HUES64 (cell line): ENCODE measurements around the gene MN1.

Experiments
- H3K27ac ChIP-seq: 2 replicates; pipeline ENCODE4 v1.7.0; 2013; ENCODE audit warnings: low read depth, low read length, inconsistent platforms
- H3K27me3 ChIP-seq: 2 replicates; pipeline ENCODE4 v1.6.1; 2013; ENCODE audit warnings: mild to moderate bottlenecking, low read length; ENCODE audit not compliant: insufficient read depth
- H3K36me3 ChIP-seq: 2 replicates; pipeline ENCODE4 v1.6.1; 2013; ENCODE audit warnings: mild to moderate bottlenecking, low read length; ENCODE audit not compliant: insufficient read depth
- H3K4me1 ChIP-seq: 2 replicates; pipeline ENCODE4 v1.6.1; 2013; ENCODE audit warnings: mild to moderate bottlenecking, low read length, moderate library complexity; ENCODE audit not compliant: insufficient read depth
- H3K4me3 ChIP-seq: 2 replicates; pipeline ENCODE4 v1.5.1; 2013; ENCODE audit warnings: mild to moderate bottlenecking, low read length, moderate library complexity
- H3K9ac ChIP-seq: 2 replicates; pipeline ENCODE4 v1.6.1; 2013; ENCODE audit warnings: mild to moderate bottlenecking, low read depth, low read length
- H3K9me3 ChIP-seq: 2 replicates; pipeline ENCODE4 v1.6.1; 2013; ENCODE audit warnings: low read depth, low read length; ENCODE audit not compliant: insufficient read depth
- WGBS: fragments of 150-250, 120-280 bp; methylation state at CpG from one replicate; pipeline ENCODE4 v1.1.7; 2013; ENCODE audit warnings: missing lambda C conversion rate; 5-methylcytosine and 5-hydroxymethylcytosine counted together

The MN1 gene

DNA sequence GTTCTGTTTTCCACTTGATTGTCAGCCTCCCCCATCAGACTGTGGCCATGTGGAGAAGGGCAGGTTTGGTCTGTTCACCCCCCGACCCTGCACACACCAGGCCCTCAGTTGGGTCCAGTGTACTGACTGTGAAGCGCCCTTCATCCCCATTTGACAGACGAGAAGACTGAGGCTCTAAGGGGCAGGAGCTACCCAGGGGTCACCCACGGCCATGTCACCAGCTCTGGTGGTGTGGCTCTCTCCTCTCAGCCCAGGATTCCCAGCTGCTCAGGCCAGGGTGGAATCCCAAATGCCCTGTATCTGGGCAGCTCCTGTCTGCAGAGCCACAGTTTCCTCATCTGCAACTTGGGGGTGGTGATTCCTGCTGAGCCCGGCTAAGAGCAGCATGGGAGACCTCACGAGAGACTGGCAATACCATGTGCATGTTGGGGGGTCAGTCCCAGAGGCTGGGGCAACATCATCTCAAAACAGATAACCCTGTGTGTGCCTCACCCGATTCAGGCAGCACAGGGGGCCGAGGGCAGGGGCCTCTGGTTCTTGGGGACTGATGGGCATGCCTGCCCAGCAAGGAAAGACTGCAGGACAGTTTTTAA lies 46.6 kb downstream of the MN1 start:
- peaks cover 12% of the 10 kb centered on the region for H3K4me1 ChIP-seq
- no peak overlapping the region for H3K9ac ChIP-seq
- 92% methylated on average over 8 of the region's 8 CpGs for WGBS
- H3K9me3 ChIP-seq, result no peaks in the 10 kb centered on the region
- no peak overlapping the region for H3K4me3 ChIP-seq
- no peaks in the 10 kb centered on the region for H3K36me3 ChIP-seq
- H3K27me3 ChIP-seq, result no peaks in the 10 kb centered on the region
- H3K27ac ChIP-seq, result no peak overlapping the region

DNA sequence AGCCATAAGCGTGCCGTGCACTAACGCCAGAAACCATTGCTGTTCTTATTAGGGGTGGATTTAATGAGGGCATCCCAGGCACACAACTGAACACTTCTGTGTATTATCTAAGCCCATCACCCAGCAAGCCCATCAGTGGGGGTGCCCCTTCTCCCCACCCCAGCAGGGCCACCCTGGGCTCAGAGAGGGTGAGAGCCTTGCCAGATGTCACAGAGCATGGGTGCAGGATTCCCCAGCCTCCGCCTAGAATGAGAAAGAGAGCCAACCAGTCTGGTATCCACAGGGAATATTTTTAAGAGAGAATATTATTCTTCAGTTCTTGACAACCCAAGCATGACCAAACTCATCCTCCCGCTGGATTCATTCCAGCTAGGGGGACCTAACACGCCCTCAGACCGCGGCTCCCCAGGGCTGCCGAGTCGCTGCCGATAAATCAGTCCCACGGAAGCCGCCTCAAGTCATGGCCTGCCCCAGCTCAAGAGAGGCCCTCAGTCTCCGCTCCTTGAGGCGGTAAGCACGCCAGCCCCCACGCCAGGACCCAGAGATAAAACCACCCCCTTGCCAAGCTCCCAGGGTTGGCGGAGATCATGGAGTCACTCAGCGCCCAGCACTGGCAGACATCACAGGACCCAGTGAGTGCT lies 47.2 kb downstream of the MN1 start:
- H3K36me3 ChIP-seq, result no peaks in the 10 kb centered on the region
- no peaks in the 10 kb centered on the region for H3K9me3 ChIP-seq
- H3K9ac ChIP-seq, result no peak overlapping the region
- H3K4me1 ChIP-seq, result peaks cover 18% of the 10 kb centered on the region
- H3K4me3 ChIP-seq, result no peak overlapping the region
- H3K27ac ChIP-seq, result no peak overlapping the region
- H3K27me3 ChIP-seq, result no peaks in the 10 kb centered on the region; the same call in 1 of the 2 replicates
- WGBS, result 92% methylated on average over 18 of the region's 19 CpGs

DNA sequence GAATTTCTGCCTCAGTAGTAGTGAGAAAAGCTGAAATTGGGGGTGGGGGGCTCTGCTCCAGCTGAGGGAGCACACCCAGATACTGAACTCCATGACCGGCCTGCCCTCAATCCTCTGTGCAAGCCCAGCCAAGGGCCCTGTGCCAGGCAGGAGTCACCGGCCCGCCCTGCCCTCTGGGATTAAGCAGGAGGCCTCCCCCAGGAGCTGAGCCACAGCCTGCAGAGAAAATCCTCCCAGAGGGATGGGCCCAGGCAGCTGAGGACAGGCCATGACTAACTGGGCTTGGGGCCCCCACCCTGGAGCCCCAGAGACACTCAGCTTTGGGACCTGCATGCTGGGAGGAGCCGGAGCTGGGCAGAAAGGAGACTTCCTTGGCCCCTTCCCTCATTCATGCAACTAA lies 48.8 kb downstream of the MN1 start:
- Histone ChIP-seq H3K27me3 (no peaks in the 10 kb centered on the region; the same call in 1 of the 2 replicates), H3K27ac (no peak overlapping the region), H3K4me1 (peaks cover 31% of the 10 kb centered on the region), H3K4me3 (no peak overlapping the region), H3K36me3 (no peaks in the 10 kb centered on the region), H3K9ac (no peak overlapping the region), H3K9me3 (no peaks in the 10 kb centered on the region)
- WGBS, result 92% methylated on average over 4 of the region's 4 CpGs

DNA sequence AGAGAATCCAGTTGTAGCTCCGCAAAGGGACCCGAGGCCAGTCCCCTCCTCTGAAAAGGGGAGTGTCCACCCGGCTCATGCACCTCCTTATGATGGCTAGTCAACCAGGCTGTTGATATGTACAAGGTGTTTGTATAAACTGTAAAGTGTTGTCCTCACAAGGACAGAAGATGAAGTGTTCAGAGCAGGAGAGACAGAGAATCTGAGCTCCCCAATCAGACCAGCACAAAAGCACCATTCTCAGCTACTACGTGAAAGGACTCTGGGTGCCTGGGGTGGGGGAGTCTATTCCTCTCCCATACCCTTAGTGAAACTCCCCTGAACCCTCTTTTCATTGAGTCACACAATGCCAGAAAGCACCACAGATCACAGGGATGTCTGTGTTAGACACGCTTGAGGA lies 49.4 kb downstream of the MN1 start:
- H3K4me1 ChIP-seq, result peaks cover 36% of the 10 kb centered on the region
- 91% methylated on average over 4 of the region's 5 CpGs for WGBS
- H3K9me3 ChIP-seq, result no peaks in the 10 kb centered on the region
- no peak overlapping the region for H3K4me3 ChIP-seq
- no peaks in the 10 kb centered on the region for H3K36me3 ChIP-seq
- H3K27me3 ChIP-seq, result no peaks in the 10 kb centered on the region; the same call in 1 of the 2 replicates
- no peak overlapping the region for H3K27ac ChIP-seq
- no peak overlapping the region for H3K9ac ChIP-seq

DNA sequence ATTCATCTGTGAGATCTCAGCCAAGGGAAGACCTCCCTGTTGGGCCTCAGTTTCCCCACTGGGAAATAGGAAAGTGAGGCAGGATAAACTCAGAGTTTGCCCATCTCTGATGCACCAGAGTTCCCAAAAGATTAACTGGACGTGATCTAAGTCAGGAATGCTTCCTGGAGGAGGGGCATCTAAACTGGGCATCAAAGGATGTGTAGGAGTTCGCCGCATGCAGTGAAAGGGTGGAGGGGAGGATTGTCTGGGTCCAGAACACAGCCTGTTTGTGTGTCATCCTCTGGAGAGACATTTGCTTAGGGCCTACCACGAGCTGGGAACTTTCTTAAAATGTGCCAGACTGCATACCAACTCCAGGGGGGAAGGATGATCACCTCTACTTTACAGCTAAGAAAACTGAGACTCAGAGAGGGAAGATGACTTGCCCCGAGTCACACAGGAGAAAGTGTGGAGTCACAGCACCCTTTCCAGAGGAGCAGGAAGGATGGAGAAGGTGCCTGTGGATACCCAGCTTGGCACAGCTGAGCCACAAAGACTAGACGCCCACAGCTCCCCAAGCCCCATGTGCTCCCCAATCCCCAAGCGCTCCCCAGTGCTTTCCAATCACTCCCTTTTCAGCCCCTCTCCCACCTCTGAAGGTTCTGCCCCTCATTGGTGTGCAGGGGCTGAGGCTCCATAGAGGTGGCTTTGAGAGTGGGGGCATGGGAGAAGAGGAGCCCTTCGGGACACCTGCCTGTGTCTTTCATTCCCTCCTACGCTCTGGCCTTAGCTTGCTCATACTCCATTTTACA lies 50.1 kb downstream of the MN1 start:
- Histone ChIP-seq H3K9ac (no peak overlapping the region), H3K4me1 (peaks cover 37% of the 10 kb centered on the region), H3K4me3 (no peak overlapping the region), H3K36me3 (no peaks in the 10 kb centered on the region), H3K27me3 (no peaks in the 10 kb centered on the region; the same call in 1 of the 2 replicates), H3K27ac (no peak overlapping the region), H3K9me3 (no peaks in the 10 kb centered on the region)
- 80% methylated on average over 9 of the region's 9 CpGs for WGBS

DNA sequence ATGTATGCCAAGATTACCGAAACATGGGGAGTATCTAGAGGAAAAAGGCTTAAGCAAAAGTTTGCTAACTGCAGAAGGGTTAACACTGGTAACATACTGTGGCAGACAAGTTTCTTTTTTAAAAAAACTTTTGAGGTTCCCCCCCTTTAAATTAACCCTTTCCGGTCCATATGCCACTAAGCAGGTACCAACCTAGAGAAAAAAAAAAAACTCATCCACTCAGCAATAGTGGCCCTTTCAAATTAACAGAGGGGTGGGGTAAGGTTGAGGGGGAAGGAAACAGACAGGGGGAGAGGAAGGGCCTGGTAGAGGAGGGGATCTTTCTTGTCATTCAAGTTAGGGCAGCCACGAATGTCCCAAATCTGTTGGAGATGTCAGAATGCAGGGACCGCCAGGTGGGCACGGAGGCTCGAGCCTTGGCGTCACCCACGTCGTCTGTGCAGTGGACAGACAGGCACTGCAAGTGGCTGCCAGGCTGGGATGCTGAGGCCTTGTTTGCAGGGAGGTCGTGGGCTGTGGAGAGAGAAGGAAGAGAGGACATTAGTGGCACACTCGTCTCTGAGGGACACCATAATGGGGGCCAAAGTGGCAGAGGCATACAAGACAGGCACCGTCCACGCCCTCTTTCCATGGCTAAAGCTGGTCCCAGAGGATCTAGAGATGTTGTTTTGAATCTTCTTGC lies 50.8 kb downstream of the MN1 start:
- no peak overlapping the region for H3K9ac ChIP-seq
- no peaks in the 10 kb centered on the region; the same call in 1 of the 2 replicates for H3K27me3 ChIP-seq
- no peaks in the 10 kb centered on the region for H3K9me3 ChIP-seq
- peaks cover 37% of the 10 kb centered on the region for H3K4me1 ChIP-seq
- no peak overlapping the region for H3K4me3 ChIP-seq
- WGBS, result 80% methylated on average over 13 of the region's 13 CpGs
- H3K36me3 ChIP-seq, result no peaks in the 10 kb centered on the region
- no peak overlapping the region for H3K27ac ChIP-seq

DNA sequence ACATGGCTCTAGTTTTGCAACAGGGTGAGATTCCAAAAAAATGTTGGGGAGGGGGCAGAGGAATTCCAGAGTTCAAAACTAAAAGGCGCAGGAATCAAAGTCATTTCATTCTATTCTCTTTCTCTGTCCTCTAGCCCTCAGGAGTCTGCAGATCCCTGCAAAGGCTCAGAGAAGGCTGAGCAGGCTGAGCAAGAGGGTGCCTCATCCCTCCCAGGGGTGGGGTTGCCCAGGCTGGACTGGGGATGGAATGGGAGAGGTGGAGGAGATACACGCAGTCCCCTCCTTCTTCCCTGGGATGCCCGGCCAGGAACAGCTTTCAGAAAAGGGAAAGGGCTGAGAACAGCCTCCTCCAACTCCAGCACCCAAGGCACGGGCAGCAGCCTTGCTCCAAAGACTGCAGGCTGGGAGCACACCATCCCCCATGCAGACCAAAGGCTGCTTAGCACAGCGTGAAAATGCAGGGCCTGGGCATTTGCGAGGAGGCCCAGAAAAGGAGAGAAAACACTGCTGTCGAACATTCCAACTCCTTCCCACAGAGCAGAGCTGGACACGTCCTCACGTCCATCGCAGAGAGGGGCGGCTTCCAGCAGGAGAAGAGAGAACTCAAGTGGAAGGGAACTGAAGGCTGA lies 51.8 kb downstream of the MN1 start:
- Histone ChIP-seq H3K9ac (no peak overlapping the region), H3K27ac (peak overlapping the region; percentile 70; the same call in 1 of the 2 replicates), H3K4me3 (0 out of 2 replicates have a peak overlapping the region, but pooled peaks have one; percentile 27)

DNA sequence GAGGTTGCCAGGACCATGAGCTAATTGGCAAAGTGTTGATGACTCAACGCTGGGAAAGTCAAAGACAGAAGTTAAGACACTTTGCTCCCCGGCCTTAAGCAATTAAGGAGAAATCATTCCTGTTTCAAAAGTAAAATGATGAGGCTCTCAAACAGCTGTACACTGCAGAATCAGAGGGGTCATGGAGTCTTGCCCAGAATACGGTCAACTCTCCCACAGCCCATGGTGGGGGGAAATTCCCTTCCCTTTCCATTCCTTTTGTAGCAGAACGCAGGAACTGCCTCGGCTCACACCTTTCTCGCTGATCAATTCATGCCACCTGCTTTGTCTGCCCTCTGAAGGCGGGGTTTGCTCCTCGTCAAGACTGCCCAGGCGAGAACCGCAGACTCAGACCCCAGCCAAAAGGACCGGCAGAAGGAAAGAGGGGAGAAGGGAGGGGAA lies 52.8 kb downstream of the MN1 start:
- H3K4me3 ChIP-seq, result peak overlapping the region; percentile 27
- 15% methylated on average over 11 of the region's 11 CpGs for WGBS
- no peaks in the 10 kb centered on the region for H3K9me3 ChIP-seq
- no peaks in the 10 kb centered on the region; the same call in 1 of the 2 replicates for H3K27me3 ChIP-seq
- H3K4me1 ChIP-seq, result peaks cover 45% of the 10 kb centered on the region
- H3K9ac ChIP-seq, result peak overlapping the region; percentile 55
- no peaks in the 10 kb centered on the region for H3K36me3 ChIP-seq
- H3K27ac ChIP-seq, result peak overlapping the region; percentile 38; the same call in 1 of the 2 replicates

More for the DNA sequence above, 51.8 kb downstream of the MN1 start:
- WGBS, result 27% methylated on average over 11 of the region's 11 CpGs
- H3K9me3 ChIP-seq, result no peaks in the 10 kb centered on the region
- peaks cover 45% of the 10 kb centered on the region for H3K4me1 ChIP-seq
- H3K27me3 ChIP-seq, result no peaks in the 10 kb centered on the region; the same call in 1 of the 2 replicates
- no peaks in the 10 kb centered on the region for H3K36me3 ChIP-seq

DNA sequence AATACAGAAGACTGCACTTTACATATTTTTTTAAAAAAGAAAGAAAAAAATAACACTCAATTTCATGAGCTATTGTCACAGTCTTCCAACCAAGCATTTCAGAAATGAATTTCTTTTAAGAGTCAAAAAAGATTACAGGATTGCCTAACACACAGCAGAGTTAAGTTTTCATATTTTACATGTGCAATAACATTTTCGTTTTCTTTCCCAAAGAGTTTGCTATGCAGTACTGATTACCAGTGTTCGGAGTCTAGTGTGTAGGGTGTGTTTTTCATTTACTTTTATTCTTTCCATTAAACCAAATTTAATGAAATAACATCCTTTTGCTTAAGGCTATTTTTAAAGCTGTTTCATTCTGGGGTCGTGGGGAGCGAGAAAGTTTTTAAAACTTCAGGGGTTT lies 53.2 kb downstream of the MN1 start:
- no peaks in the 10 kb centered on the region for H3K36me3 ChIP-seq
- H3K27me3 ChIP-seq, result no peaks in the 10 kb centered on the region; the same call in 1 of the 2 replicates
- no peak overlapping the region for H3K27ac ChIP-seq
- peaks cover 45% of the 10 kb centered on the region for H3K4me1 ChIP-seq
- H3K9ac ChIP-seq, result no peak overlapping the region
- no peak overlapping the region; the same call in 1 of the 2 replicates for H3K4me3 ChIP-seq
- WGBS, result 47% methylated on average over 2 of the region's 4 CpGs
- H3K9me3 ChIP-seq, result no peaks in the 10 kb centered on the region

DNA sequence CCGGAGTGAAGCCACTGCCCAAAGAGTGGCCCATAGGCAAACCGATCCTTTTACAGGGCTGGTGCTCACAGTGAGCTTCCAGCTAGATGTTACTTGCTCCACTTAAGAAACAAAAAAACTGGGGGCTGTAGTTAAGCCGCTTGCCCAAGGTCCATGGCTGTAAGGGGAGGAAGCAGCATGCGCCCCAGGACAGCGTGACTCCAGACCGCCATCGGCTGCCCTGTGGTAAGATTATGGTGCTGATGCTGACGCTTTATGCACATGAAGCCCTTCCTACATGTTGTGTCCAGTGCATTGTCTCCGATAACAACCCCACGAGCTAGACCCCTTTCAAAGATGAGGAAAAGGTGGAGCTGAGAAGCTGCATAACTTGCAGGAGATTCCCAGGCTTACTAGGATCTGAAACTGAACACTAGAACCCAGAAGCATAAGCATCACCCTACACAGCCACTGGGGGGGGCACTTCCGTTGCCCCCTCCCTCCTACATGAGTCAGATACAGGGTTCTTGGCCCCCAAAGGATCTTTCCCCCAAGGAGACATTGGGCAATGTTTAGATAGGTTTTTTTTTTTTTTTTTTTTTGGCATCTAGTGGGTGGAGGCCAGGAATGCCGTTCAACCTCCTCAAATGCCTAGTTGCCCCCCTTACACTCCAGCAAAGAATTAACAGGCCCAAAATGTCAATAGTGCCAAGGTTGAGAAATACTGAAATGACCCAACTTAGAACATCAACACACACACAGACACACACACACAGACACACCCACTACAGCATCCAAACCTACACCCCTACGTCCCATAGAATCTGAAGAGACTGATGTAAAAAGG lies 53.9 kb downstream of the MN1 start:
- Histone ChIP-seq H3K27me3 (peaks cover 3% of the 10 kb centered on the region), H3K9ac (no peak overlapping the region), H3K36me3 (no peaks in the 10 kb centered on the region), H3K4me1 (peaks cover 45% of the 10 kb centered on the region), H3K27ac (no peak overlapping the region), H3K4me3 (no peak overlapping the region; the same call in 1 of the 2 replicates), H3K9me3 (no peaks in the 10 kb centered on the region)
- 88% methylated on average over 12 of the region's 13 CpGs for WGBS
